HG03558 (cell line): Measurements from ENCODE around the gene CERS6.

Experiments
- ATAC-seq: cut with Tn5 transposase; IDR thresholded peaks from one replicate; pipeline ENCODE4 v1.9.1; 2021; ENCODE audit warnings: moderate number of reproducible peaks; ENCODE audit not compliant: unreplicated experiment; ENCODE audit errors: extremely low read depth

CERS6 gene

DNA sequence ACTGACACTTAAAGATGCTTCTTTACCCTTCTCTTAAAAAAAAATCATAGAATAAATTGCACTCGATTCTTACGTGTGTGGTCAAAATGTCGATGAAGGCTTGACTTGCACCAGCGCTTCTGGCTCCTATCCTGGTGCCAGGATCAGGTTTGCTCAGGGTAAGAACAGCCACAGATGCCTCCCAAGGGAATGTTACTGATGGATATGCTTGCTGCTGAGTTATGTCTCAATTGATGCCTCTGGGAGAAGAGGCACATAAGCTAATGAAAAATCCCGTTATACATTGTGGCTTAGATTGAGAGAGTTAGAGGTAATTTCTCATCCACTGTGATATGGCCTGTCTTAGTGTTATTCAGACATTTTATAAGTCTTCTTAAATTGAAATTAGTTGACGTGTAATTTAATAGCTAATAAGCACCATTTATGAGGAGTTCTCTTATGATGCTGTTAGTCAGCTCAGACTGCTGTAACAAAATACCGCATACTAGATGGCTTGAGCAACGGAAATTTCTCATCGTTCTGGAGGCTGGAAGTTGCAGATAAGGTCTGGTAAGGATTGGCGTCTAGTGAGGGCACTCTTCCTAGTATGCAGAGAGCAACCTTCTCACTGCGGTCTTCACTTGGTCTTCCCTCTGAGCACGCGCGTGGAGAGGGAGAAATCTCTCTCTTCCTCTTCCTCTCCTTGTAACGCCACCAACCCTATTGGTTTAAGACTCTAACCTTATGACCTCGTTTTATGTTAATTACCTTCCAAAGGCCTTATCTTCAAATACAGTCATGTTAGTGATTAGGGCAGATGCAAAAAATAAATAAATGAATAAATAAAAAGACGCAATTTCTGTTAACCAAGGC is 229.8 kb downstream of the CERS6 start:
- ATAC-seq: no peak

- no peak for ATAC-seq
These were observed 230.6 kb downstream of the CERS6 start for GRCh38 chr2:168686452-168687191.

- ATAC-seq: no peak
These were observed 231.2 kb downstream of the CERS6 start for GRCh38 chr2:168687314-168687713.

GRCh38 chr2:168690381-168690885 is 234.4 kb downstream of the CERS6 start:
- no peak for ATAC-seq

DNA sequence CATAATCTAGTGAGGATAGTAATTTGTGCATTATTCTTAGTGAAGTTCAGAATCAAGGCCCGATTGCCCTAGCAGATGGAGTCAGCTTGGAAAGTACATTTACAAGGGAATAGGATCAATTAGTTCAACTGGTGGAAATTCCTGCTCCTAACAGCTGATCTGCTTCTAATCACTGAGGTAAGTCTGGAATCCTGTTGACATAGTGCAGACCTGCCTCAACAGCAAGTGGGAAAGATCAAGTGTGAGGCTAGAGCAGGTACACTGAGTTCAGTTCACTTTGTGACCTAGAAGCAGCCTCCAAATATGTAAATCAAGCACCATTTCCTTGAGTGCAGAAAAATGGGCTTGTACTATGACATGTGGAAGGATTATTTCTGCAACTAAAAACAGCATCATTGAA is 235.1 kb downstream of the CERS6 start:
- no peak for ATAC-seq

DNA sequence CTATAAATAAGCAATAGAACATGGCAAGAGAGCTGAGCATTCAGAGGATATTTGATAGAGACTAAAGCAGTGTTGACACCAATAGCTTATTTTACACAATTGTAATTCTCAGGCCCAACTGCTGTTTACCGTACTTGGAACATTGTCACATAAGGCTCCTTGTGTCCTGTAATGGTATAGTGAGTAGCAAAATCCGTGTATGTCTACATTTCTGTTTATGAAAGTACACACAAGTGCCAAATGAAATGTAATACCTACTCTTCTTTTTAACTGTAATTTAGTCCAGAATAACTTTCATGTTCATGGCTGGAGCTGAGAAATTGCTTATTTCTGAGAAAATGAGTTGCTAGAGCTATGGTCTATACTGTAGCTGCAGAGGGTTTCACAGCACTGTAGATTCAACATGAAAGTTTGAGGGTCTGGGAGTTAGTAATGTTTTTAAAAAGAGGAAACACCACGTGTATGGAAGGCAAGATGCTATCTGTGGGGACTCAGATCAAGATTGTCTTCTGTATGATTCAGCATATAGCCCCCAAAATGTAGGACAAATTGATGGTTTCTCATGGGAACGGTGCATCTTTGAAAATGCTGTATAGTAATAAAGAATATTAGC is 236.2 kb downstream of the CERS6 start:
- ATAC-seq: no peak

GRCh38 chr2:168694173-168694572 is 238.1 kb downstream of the CERS6 start:
- no peak for ATAC-seq

DNA sequence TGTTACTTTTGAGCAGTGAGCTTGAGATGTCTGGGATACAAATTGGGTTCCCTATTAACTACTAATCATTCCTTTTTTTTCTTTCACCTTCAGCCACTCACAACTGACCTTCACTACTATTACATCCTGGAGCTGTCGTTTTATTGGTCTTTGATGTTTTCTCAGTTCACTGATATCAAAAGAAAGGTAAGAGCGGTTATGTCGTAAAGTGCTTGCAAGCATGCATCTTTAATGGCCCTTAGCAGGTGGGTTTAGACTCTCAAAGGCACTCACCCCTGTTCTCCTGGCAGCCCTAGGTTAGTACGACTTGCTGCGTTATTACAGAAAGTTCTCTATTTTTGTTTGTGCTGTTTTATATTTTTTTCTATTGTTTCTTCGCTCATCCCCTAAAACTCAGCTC is 238.8 kb downstream of the CERS6 start:
- ATAC-seq: no peak

GRCh38 chr2:168697668-168698121 is 241.6 kb downstream of the CERS6 start:
- no peak for ATAC-seq

DNA sequence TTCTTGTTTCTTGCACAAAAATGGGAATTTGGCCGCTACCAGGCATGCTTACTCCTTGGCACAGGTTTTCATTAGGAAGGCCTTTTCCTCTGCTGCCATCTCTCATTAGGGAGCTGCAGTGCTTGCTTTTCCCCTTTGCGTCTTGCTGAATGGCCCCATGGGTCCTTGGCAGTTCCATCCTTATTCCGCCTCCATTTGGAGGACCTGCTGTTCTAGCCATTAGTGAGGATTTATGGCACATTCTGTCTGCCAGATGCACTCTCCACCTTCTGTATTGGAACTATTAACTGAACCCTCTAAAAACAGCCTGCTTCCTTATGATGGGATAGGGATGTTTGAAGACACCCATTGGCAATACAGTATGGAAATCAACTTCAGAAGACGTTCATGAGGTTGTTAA is 242.9 kb downstream of the CERS6 start:
- ATAC-seq: no peak

DNA sequence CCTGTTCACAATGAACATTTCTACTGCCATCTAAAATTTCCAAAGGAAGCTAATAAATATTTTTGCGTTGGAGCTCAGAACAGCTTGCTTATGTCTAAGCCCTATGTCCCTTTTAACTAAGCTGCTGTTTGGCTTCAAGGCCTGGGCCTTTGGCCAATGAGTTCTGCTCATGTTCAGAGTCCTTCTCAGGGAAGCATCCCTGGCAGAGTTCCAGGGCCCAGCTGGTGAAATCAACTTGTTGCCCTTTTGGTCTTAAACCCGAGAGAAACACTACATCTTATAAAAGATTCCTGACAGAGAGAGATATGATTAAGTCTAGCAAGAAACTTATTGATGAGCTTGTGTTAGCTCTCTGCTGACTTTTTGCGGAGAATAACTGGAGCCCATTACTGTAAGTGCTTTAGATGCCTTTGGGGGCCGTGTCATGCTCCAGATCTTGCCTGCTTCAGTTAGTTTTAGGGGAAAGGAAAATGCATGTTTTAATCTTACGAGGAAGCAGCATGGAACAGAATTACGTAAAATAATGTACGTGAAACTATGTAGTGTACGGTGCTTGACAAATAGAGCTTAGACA is 243.9 kb downstream of the CERS6 start:
- no peak for ATAC-seq

DNA sequence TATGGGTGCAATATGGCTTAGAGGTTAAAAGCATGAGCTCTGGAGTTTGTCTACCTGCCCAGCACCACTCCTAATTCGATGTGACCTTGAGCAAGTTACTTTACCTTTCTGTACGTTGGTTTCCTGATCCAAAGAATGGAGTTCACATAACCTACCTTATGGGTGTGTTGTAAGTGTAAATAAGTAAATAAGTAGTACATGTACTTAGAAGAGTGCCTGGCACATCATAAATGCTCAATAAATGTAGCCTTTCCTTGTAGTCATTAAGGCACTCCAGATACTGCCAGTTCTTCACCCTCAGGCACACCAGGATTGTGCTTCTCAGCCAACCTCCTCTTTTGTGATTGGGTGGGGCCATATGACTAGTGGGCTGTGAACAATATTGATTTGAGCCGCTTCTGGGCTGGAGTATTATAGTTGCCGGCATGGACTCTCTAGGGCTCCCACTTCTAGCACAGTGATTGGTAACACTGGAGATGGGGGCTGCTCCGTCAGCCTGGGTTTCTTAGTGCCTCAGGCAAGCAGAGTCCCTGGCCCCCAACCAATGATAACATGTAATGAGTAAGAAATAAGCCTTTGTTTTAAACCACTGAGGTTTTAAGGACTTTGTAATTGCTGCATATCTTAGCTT is 244.7 kb downstream of the CERS6 start:
- no peak for ATAC-seq

- no peak for ATAC-seq
These were observed 246.5 kb downstream of the CERS6 start for GRCh38 chr2:168702579-168702978.

DNA sequence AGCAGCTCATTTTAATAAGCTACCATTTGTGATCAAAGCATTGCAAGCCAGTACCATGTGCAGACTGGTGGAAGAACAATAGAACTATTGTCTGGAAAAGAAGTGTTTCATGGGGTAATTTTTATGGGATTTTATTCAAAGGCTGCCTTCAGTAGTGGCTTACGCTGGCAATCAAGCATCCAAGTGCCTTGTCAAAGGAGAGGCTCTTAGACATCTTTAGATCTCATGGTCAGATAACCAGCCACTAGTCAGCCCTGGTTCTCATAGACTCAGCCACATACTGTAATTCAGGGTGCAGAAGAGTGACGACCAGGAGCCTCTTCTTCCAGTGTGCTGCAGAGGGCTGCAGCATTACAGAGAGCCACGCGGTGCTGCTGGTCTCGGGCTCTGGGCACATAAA is 247.9 kb downstream of the CERS6 start:
- no peak for ATAC-seq

DNA sequence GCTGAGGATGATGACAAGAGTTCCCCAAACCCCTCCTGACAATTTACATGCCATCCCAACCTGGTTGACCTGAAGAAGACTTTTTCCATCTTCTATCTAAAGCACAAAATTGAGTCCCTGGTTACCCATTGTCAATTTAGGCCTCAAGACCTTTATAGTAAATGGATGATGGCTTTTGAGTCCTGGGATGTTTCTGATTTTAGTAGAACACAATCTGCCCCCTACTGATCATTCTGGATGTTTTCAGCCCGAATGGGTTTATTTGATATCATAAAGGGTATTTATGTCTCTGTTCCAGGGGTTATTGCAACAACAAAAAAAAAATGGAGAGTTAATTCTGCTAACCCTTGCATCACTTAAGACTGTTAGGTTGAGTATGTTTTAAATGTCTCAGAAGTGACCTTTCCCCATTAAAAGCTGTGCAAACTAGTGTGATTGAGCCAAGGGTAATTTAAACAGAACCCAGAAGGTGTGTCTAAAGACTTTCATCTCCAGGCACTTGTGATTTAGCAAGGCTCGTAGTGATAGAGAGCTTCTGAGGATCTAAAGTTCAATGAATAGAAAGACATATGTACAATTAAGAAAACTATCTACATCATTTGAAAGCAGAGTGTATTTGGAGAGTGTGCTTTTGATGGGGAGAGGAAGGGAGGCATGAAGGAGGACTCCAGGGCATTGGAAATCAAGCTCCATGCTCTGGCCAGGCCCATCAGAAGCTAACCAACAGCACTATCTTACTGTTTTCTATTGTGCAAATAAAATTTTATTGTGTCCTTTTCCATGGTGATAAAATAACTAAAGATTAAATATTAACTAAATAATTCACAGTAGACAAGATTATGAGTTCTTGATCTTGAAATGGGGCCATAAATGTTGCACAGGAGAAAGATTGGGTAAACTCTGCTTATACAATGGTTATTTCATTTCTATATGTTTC is 249.7 kb downstream of the CERS6 start:
- no peak for ATAC-seq

DNA sequence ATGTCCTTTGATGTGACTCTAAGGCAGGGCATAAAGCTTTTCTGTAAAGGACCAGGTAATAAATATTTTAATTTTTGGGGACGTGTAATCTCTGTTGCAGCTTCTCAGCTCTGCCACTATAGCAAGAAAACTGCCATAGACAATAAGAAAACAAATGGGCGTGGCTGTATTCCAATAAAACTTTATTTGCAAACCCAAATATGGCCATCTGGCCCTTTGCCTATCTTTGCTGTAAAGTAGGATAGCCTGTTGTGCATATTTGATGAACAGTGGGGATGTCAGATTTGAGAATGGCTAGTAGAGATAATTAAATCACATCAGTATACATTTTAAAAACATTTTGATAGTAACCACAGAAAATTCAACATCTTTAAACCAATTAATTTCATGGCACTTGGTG is 250.7 kb downstream of the CERS6 start:
- no peak for ATAC-seq

DNA sequence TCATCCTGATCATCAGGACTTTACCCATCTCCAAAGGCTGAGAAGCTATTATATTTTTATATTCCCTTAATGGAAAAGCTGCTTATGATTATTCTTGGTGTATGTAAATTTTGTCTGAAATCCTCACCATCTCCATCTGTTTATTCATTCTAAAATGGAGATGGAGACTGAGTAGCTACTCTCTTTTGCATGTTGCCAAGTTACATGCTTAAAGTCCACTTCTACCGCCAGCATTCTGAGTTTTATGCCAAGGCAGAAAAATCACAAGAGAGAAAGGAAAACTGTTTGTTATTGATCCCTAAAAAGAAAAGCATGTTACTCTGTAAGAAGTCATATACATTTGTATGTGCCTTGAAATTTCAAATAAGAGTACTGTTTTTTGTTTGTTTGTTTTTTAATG is 252.0 kb downstream of the CERS6 start:
- no peak for ATAC-seq

DNA sequence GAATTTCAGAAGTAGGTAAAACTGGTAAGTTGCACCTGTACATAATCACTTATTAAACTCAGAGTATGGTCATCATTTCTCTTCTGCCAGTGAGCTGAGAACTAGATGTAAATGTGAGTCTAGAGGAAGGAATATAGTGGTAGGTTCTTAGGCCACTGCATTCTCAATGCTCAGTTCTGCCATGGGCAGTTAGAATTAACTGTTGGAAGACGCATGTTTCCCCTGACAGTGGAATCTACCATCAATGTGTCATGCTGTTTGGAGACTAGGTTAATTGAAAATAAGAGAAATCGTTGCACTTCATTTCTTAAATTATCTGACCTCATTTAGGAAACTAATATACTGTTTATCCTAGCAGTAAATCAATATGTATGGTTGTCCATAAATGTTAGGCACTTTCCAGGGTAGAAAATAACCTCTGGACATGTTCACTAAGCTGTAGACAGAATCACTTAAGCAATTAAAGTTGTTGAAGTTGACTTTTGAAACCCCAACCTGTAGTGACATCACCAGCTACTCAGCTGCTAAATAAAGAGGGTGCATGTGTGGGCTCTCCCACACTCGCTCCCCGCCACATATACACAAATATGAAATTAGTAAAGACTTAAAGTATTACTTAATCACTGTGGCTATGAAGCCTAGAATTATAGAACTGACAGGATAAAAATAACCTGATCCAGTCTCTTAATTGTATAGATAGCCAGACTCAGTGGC is 254.8 kb downstream of the CERS6 start:
- no peak for ATAC-seq
